VCaP (cell line): ENCODE measurements around the gene KRTCAP2.
"Not testable (repeated sequence)": the region's sequence is repeated elsewhere in the genome, so short reads cannot be mapped to it uniquely, and the experiment has no call there.

Source experiments
- H3K27ac ChIP-seq: fragments of 450-650 bp; 2 replicates; pipeline ENCODE4 v1.5.1; 2017
- TF ChIP-seq, protein P1 (sequence below): fragments of 450-650 bp; conservative IDR thresholded peaks from 2 replicates; pipeline ENCODE4 v1.5.1; 2017; ENCODE audit warnings: mild to moderate bottlenecking, moderate library complexity

KRTCAP2 gene

DNA sequence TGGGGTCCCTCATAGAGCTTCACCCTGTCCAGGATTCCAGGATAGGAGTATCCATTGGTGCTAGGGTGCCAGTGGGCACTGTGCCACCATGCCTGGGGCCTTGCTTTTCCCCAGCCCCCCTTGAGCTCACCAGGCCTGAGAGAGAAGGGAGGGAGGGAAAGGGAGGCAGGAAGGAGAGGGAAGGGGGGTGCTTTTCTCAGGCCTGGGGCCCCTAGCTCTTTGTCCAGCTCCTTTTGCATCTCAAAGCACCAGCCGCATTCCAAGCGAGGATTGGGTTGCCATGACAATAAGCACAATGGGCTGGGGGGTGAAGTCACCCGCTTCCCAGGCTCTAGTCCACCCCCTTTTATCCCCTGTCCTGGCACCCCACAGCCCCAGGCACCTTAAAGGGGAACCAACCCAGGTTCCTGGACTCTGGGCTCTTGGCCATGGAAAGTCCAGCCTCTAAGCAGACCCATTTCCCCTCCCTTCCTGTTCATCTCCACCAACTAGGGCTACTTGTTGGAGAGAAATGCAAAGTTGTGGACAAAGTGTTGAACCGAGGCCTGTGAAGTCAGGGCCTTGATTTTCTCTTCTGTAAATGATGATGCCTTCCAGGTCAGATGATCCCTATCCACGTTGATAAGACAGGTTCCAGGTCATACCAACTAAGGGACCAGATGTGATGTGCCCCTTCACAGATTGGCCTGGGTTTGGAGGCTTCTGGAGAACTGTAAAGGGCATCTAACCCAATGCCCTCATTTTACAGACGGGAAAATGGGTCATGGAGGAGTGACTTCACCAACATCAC is 23.2 kb upstream of the KRTCAP2 start:
- no peak overlapping the region for H3K27ac ChIP-seq

DNA sequence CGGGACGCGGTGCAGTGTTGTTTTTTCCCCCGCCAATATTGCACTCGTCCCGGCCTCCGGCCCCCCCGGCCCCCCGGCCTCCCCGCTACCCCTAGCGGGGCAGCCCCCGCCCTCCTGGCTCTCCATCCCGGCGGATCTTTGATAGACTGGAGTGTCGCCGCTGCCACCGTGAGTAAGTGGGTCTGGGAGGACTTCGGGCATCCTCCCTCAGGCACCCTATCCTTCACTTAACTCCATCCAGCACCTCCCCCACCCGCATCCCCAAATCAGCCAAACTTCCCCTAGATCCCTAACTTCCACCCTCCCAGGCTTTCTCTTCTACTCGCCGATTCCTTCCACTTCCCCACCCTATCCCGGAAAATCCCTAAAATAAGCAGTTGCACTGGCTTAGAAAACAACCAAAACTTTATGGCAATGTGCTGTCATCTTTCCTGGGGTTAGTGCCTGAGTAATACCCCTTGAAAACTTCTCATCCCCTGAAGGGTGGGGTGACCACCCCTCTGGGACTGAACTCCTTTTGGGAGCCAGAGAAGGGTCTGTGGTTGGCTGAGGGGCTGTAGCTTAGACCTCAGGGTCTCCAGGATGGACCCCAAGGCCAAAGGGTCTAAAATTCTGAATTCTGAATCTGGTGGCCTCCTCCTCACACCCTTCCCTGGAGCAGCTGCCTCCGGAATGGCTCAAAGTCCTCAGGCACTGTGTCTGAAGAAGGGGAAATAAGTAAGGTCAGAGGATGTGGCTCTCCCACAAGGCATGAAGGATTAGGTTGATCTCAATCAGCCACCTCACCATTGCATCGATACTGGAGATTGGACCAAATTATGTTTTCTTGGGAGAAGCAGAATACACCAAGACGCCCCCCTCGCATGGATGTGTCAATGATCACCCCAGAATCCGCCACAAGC is 22.3 kb upstream of the KRTCAP2 start:
- TF ChIP-seq, protein P1, sequence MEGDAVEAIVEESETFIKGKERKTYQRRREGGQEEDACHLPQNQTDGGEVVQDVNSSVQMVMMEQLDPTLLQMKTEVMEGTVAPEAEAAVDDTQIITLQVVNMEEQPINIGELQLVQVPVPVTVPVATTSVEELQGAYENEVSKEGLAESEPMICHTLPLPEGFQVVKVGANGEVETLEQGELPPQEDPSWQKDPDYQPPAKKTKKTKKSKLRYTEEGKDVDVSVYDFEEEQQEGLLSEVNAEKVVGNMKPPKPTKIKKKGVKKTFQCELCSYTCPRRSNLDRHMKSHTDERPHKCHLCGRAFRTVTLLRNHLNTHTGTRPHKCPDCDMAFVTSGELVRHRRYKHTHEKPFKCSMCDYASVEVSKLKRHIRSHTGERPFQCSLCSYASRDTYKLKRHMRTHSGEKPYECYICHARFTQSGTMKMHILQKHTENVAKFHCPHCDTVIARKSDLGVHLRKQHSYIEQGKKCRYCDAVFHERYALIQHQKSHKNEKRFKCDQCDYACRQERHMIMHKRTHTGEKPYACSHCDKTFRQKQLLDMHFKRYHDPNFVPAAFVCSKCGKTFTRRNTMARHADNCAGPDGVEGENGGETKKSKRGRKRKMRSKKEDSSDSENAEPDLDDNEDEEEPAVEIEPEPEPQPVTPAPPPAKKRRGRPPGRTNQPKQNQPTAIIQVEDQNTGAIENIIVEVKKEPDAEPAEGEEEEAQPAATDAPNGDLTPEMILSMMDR: no peak
- peak overlapping the region; percentile 52 for H3K27ac ChIP-seq

More for the DNA sequence above, 23.2 kb upstream of the KRTCAP2 start:
- TF ChIP-seq, protein P1: no peak

DNA sequence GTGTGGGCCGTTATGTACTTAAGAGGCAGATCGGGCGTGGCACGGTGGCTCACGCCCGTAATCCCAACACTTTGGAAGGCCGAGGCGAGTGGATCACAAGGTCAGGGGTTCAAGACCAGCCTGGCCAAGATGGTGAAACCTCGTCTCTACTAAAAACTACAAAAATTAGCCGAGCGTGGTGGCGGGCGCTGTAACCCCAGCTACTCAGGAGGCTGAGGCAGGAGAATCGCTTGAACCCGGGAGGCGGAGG is 20.8 kb upstream of the KRTCAP2 start:
- peak overlapping the region; percentile 52 for H3K27ac ChIP-seq

DNA sequence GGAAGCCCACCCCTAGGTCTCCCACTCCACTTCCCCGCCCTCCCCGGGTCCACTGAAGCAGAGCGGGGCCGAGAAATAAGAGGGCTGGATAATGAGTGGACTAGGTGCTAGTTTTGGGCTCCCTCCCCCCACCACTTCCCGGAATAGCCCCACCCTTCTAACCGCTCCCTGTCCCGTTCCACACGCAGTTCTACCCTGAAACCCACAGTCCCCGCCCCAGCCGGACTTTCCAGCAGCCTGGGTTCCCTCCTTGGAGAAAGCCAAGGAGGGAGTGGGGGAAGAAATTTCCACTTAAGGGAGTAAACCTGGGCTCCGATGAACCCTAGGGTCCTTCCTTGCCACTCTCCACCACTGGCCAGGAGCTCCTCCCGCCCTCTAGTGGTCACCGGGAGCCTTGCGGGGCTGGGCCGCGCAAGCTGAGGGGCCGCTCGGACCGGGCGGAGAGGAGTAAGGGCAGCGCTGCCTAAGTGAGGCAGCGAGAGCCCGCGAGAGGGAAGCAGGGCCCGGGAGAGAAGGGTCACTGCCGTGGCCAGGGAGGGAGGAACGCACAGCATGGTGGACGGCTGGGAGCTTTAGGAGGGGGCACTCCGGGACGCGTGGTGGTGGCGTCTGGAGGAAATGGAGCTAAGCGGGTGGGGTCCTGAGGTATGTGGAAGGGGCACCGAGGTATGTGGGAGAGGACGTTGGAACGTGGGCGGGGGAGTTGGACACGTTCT is 20.3 kb upstream of the KRTCAP2 start:
- TF ChIP-seq, protein P1: peak; percentile 98

DNA sequence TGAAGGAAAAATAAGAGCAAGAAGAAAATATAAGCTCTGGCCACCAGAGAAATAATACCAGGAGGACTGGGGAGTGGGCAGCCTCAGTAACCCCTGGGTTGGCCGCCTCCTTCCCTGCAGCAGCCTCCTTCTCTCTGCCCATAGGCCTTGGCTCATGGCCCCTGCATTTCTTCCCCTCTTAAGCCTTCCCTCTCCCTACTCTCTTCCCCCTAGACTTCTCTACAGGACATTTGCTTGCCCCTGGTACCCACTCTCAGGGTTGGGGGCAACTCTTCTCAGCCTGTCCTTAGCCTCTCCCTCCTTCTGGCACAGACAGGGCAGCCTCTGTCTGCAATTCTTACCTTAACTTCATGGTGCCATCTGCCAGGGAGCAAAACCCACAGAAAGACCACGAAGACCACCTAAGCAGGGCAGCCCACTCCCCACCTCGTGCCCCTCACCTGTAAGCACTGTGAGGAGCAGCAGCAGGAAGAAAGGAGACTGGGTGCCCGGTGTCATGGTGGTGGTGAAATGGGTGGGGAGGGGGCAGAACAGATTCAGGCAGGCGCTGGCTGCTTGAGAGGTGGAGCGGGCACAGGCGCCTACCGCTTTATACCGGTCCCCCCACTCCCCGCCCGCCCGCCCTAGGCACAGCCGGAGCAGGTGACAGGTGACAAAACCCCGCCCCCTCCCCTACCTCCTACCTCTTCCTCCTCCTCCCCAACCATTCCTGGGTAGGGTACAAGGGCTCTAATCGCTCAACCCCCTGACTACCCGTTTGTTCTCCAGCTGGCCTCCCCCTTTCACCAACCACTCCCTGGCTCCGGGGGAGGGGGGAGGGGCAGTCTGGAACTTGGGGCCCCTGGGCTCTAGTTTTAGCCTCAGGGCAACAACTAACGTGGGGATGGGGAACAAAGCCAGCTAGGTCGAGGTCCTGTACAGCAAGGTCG is 19.5 kb upstream of the KRTCAP2 start:
- H3K27ac ChIP-seq: peak overlapping the region; percentile 52; the same call in 1 of the 2 replicates

More for the DNA sequence above, 20.3 kb upstream of the KRTCAP2 start:
- H3K27ac ChIP-seq: peak overlapping the region; percentile 52

DNA sequence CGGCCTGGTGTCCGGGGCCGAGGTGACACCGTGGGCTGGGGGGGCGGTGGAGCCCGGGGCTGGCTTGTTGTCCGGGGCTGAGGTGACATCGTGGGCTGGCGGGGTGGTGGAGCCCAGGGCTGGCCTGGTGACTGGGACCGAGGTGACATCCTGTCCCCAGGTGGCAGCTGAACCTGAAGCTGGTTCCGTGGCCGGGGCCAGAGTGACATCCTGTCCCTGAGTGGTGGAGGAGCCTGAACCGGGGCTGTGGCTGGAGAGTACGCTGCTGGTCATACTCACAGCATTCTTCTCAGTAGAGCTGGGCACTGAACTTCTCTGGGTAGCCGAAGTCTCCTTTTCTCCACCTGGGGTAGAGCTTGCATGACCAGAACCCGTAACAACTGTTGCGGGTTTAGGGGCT is 18.8 kb upstream of the KRTCAP2 start:
- no peak overlapping the region for H3K27ac ChIP-seq
- TF ChIP-seq, protein P1: no peak

More for the DNA sequence above, 19.5 kb upstream of the KRTCAP2 start:
- TF ChIP-seq, protein P1: no peak

DNA sequence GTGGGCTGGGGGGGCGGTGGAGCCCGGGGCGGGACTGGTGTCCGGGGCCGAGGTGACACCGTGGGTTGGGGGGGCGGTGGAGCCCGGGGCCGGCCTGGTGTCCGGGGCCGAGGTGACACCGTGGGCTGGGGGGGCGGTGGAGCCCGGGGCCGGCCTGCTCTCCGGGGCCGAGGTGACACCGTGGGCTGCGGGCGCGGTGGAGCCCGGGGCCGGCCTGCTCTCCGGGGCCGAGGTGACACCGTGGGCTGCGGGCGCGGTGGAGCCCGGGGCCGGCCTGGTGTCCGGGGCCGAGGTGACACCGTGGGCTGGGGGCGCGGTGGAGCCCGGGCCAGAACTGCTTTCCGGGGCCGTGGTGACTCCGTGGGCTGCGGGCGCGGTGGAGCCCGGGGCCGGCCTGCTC is 16.8 kb upstream of the KRTCAP2 start:
- H3K27ac ChIP-seq: not testable (repeated sequence)
